Activated T-cell treated with anti-CD3 and anti-CD28 coated beads for 4 hours (primary cell): Measurements from ENCODE around the gene IL10.
"Not testable (repeated sequence)": the region's sequence is repeated elsewhere in the genome, so short reads cannot be mapped to it uniquely, and the experiment has no call there.

Experiments used
- DNase-seq: peaks from one replicate; pipeline ENCODE4 v3.0.0-alpha.2; 2020

IL10 gene

GRCh38 chr1:206792939-206793607 is 20.8 kb upstream of the IL10 start:
- DNase-seq = no peak

- no peak for DNase-seq
Measured at GRCh38 chr1:206790502-206791250, 18.4 kb upstream of the IL10 start.

GRCh38 chr1:206788487-206789050 is 16.3 kb upstream of the IL10 start:
- no peak for DNase-seq

- DNase-seq = no peak
Measured at GRCh38 chr1:206787891-206788290, 15.6 kb upstream of the IL10 start.

- no peak for DNase-seq
Measured at GRCh38 chr1:206786212-206786886, 14.1 kb upstream of the IL10 start.

GRCh38 chr1:206785182-206785765 is 13.0 kb upstream of the IL10 start:
- no peak for DNase-seq

GRCh38 chr1:206784471-206784903 is 12.2 kb upstream of the IL10 start:
- peak; percentile 87 for DNase-seq

- no peak for DNase-seq
Measured at GRCh38 chr1:206783506-206783905, 11.2 kb upstream of the IL10 start.

GRCh38 chr1:206782448-206782847 is 10.2 kb upstream of the IL10 start:
- DNase-seq = no peak

GRCh38 chr1:206779638-206780037 is 7.3 kb upstream of the IL10 start:
- DNase-seq = no peak

GRCh38 chr1:206778911-206779310 is 6.6 kb upstream of the IL10 start:
- DNase-seq = not testable (repeated sequence)

GRCh38 chr1:206778031-206778430 is 5.7 kb upstream of the IL10 start:
- DNase-seq = no peak

- DNase-seq = no peak
Measured at GRCh38 chr1:206776229-206776628, 3.9 kb upstream of the IL10 start.

GRCh38 chr1:206774093-206774492 is 1.8 kb upstream of the IL10 start:
- no peak for DNase-seq

- DNase-seq = no peak
Measured at GRCh38 chr1:206771338-206771692, 979 bp downstream of the IL10 start.

- DNase-seq = no peak
Measured at GRCh38 chr1:206770531-206771337, 1.6 kb downstream of the IL10 start, which contains the start of gene IL19. Gene IL19 (plus strand): TSS chr1:206770773. CDS start chr1:206836663, 65,890 bp downstream.

- DNase-seq = no peak
Measured at GRCh38 chr1:206769304-206769731, 3.0 kb downstream of the IL10 start.

- no peak for DNase-seq
Measured at GRCh38 chr1:206768472-206769303, 3.6 kb downstream of the IL10 start.

GRCh38 chr1:206766251-206766856 is 5.9 kb downstream of the IL10 start:
- DNase-seq = peak; percentile 54

- not testable (repeated sequence) for DNase-seq
Measured at GRCh38 chr1:206765771-206766170, 6.5 kb downstream of the IL10 start.
